Measurements from ENCODE around the gene RASEF. TPM values are rescaled to one million over a fixed set of nuclear protein-coding genes. Genes with fewer than 3 reads are reported as not detected.
A peak's percentile ranks its signal among the peaks of the same experiment; 100 is the strongest.

Gene RASEF
- total RNA-seq, 1 experiment from 2014 or later = 0.09 TPM

DNA sequence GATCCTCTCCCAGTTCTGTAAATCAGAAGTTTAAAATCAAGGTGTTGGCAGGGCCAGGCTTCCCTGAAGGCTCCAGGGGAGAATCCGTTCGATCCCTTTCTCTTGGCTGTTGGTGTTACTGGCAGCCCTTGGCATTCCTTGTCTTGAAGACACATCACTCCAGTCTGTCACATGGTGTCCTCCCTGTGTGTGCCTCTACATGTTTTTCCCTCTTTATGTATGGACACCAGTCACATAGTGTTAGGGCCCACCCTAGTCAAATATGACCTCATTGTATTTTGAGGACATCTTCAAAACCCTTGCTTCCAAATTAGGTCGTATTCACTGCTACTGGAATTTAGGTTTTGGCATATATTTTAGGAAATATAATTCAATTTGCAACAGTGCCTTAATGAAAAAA, 94.6 kb downstream of the RASEF start:
- POLR2A ChIA-PET (ENCODE audit: low non-redundant PET) = no interaction called here
- no peaks in the 10 kb centered on the region for H3K9me3 ChIP-seq (ENCODE audit: low read depth, low read length, poor library complexity, severe bottlenecking)
- no TSS peak for BruUV-seq (replicated peaks)
- intact Hi-C loops (cut with micrococcal nuclease; ENCODE audit: unreplicated experiment) = loop anchor here (10.0 kb wide), 1 partner anchor 354 kb away; no protein-coding TSS in a partner anchor
- CTCF ChIA-PET = no interaction called here
- H3K27ac ChIP-seq (ENCODE audit: low read depth, low read length, poor library complexity, severe bottlenecking) = no peak overlapping the region
- H3K36me3 ChIP-seq (ENCODE audit: insufficient read depth, low read length, poor library complexity, severe bottlenecking) = no peaks in the 10 kb centered on the region
- TF ChIP-seq, protein P1, sequence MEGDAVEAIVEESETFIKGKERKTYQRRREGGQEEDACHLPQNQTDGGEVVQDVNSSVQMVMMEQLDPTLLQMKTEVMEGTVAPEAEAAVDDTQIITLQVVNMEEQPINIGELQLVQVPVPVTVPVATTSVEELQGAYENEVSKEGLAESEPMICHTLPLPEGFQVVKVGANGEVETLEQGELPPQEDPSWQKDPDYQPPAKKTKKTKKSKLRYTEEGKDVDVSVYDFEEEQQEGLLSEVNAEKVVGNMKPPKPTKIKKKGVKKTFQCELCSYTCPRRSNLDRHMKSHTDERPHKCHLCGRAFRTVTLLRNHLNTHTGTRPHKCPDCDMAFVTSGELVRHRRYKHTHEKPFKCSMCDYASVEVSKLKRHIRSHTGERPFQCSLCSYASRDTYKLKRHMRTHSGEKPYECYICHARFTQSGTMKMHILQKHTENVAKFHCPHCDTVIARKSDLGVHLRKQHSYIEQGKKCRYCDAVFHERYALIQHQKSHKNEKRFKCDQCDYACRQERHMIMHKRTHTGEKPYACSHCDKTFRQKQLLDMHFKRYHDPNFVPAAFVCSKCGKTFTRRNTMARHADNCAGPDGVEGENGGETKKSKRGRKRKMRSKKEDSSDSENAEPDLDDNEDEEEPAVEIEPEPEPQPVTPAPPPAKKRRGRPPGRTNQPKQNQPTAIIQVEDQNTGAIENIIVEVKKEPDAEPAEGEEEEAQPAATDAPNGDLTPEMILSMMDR (conservative IDR thresholded peaks at IDR 0.05; ENCODE audit: low read depth, low read length) = no peak
- TF ChIP-seq EZH2 (IDR thresholded peaks at IDR 0.05; ENCODE audit: borderline replicate concordance, low read depth, low read length, poor library complexity, severe bottlenecking) = no peak
- peaks cover 3% of the 10 kb centered on the region for H3K27me3 ChIP-seq (replicated peaks; ENCODE audit: insufficient read depth, low read depth, low read length, poor library complexity)
- DNase-seq (ENCODE audit: low spot score) = no peak
- no peaks in the 10 kb centered on the region for H3K4me1 ChIP-seq (ENCODE audit: insufficient read depth, low read length, poor library complexity, severe bottlenecking)
- H3K4me3 ChIP-seq (ENCODE audit: low read depth, low read length, poor library complexity, severe bottlenecking) = no peak overlapping the region

- no TSS peak for BruUV-seq (replicated peaks)
- no peaks in the 10 kb centered on the region for H3K4me1 ChIP-seq (ENCODE audit: insufficient read depth, low read length, poor library complexity, severe bottlenecking)
- no peaks in the 10 kb centered on the region for H3K9me3 ChIP-seq (ENCODE audit: low read depth, low read length, poor library complexity, severe bottlenecking)
- H3K27ac ChIP-seq (ENCODE audit: low read depth, low read length, poor library complexity, severe bottlenecking) = no peak overlapping the region
- intact Hi-C loops (cut with micrococcal nuclease; ENCODE audit: unreplicated experiment) = loop anchor here (2.0 to 10.0 kb wide), 3 partner anchors 347 to 1439 kb away; no protein-coding TSS in a partner anchor
- CTCF ChIA-PET = interaction anchor here (0.5 kb wide), 1 partner anchor 1289 kb away, joined by 12 read pairs; no protein-coding TSS in a partner anchor
- TF ChIP-seq, protein P1 (conservative IDR thresholded peaks at IDR 0.05; ENCODE audit: low read depth, low read length) = peak; percentile 81
- no peak for TF ChIP-seq EZH2 (IDR thresholded peaks at IDR 0.05; ENCODE audit: borderline replicate concordance, low read depth, low read length, poor library complexity, severe bottlenecking)
- DNase-seq (ENCODE audit: low spot score) = peak; percentile 80
- H3K27me3 ChIP-seq (replicated peaks; ENCODE audit: insufficient read depth, low read depth, low read length, poor library complexity) = peaks cover 3% of the 10 kb centered on the region
- POLR2A ChIA-PET (ENCODE audit: low non-redundant PET) = no interaction called here
- no peak overlapping the region for H3K4me3 ChIP-seq (ENCODE audit: low read depth, low read length, poor library complexity, severe bottlenecking)
- no peaks in the 10 kb centered on the region for H3K36me3 ChIP-seq (ENCODE audit: insufficient read depth, low read length, poor library complexity, severe bottlenecking)
These were observed 101.3 kb downstream of the RASEF start for GRCh38 chr9:82961504-82962125.

- H3K27ac ChIP-seq (ENCODE audit: low read depth, low read length, poor library complexity, severe bottlenecking) = no peak overlapping the region
- CTCF ChIA-PET = no interaction called here
- no peak for TF ChIP-seq EZH2 (IDR thresholded peaks at IDR 0.05; ENCODE audit: borderline replicate concordance, low read depth, low read length, poor library complexity, severe bottlenecking)
- TF ChIP-seq, protein P1 (conservative IDR thresholded peaks at IDR 0.05; ENCODE audit: low read depth, low read length) = no peak
These were observed 105.2 kb downstream of the RASEF start for GRCh38 chr9:82957529-82958379.

More at GRCh38 chr9:82957529-82958379, 105.2 kb downstream of the RASEF start:
- Histone ChIP-seq H3K27me3 (replicated peaks; ENCODE audit: insufficient read depth, low read depth, low read length, poor library complexity) (no peaks in the 10 kb centered on the region), H3K36me3 (ENCODE audit: insufficient read depth, low read length, poor library complexity, severe bottlenecking) (no peaks in the 10 kb centered on the region), H3K9me3 (ENCODE audit: low read depth, low read length, poor library complexity, severe bottlenecking) (no peaks in the 10 kb centered on the region), H3K4me3 (ENCODE audit: low read depth, low read length, poor library complexity, severe bottlenecking) (no peak overlapping the region), H3K4me1 (ENCODE audit: insufficient read depth, low read length, poor library complexity, severe bottlenecking) (no peaks in the 10 kb centered on the region)
- intact Hi-C loops (cut with micrococcal nuclease; ENCODE audit: unreplicated experiment) = no loop called here
- no peak for DNase-seq (ENCODE audit: low spot score)
- POLR2A ChIA-PET (ENCODE audit: low non-redundant PET) = no interaction called here
- no TSS peak for BruUV-seq (replicated peaks)

All from A673 (cell line).